Stimulated activated CD8-positive, alpha-beta memory T cell treated with anti-CD3 and anti-CD28 coated beads, Interleukin-12 subunit alpha, Interleukin-12 subunit beta, amount 100 ng/mL, for 24 hours (primary cell): Measurements from ENCODE around the gene SLC39A10.

Experiments used
- DNase-seq: peaks from one replicate; pipeline ENCODE4 v3.0.0-alpha.2; 2020; ENCODE audit errors: extremely low read depth

SLC39A10 gene, protein sequence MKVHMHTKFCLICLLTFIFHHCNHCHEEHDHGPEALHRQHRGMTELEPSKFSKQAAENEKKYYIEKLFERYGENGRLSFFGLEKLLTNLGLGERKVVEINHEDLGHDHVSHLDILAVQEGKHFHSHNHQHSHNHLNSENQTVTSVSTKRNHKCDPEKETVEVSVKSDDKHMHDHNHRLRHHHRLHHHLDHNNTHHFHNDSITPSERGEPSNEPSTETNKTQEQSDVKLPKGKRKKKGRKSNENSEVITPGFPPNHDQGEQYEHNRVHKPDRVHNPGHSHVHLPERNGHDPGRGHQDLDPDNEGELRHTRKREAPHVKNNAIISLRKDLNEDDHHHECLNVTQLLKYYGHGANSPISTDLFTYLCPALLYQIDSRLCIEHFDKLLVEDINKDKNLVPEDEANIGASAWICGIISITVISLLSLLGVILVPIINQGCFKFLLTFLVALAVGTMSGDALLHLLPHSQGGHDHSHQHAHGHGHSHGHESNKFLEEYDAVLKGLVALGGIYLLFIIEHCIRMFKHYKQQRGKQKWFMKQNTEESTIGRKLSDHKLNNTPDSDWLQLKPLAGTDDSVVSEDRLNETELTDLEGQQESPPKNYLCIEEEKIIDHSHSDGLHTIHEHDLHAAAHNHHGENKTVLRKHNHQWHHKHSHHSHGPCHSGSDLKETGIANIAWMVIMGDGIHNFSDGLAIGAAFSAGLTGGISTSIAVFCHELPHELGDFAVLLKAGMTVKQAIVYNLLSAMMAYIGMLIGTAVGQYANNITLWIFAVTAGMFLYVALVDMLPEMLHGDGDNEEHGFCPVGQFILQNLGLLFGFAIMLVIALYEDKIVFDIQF

GRCh38 chr2:195656859-195657633, at the start of gene SLC39A10:
TSS of gene SLC39A10 (plus strand) at chr2:195657226. CDS start at chr2:195680043, 22,817 bp downstream.
- DNase-seq, result peak; percentile 88

DNA sequence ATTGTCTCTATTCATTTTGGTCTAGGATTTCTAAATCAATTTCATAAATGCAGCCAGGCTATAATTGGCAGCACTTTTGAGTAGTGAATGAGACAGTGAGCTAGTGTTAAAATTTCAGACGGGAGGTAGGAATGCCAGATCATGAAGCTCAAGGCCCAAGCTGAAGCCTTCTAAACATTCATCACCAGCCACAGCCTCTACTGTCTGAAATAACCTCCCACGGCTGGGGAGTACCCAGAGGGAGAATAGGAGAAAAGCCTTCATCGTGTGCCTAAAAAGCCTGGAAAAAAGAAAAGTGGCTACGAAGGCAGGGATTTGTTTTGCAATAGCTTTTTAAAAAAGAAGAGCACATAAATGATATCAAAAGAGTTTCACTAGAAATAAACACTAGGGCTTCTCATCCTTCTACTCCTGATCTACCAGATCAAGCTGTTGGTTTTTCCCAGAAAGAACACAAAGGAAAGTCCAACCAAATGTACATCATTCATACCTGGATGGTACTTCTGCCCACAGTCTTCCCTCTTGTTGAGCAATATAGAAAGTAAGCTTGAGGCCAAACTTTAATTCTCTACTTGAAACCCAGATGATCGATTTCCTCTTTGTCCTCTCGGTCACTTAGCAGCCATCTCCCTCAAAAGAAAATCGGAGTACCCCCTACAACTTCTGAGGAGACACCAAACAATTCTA, 48.1 kb upstream of the SLC39A10 start:
- no peak for DNase-seq

DNA sequence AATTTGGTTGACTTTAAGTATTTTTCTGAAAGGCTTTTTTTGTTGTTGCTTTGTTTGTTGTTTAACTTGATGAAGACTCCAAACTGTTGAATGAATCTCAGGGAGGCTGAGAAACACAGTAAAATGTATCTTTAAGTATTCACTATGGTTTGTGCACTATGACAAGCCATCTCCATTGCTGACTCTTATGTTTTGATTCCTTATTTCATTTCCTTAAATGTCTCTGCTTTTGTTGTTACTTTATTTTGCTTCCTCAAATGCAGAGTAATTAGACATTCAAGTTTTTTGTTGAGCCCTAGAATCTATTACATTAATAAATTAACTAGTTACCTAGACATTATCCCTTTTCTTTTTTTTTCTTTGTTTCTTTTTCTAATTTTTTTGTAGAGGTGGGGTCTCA, 46.3 kb upstream of the SLC39A10 start:
- DNase-seq, result no peak

DNA sequence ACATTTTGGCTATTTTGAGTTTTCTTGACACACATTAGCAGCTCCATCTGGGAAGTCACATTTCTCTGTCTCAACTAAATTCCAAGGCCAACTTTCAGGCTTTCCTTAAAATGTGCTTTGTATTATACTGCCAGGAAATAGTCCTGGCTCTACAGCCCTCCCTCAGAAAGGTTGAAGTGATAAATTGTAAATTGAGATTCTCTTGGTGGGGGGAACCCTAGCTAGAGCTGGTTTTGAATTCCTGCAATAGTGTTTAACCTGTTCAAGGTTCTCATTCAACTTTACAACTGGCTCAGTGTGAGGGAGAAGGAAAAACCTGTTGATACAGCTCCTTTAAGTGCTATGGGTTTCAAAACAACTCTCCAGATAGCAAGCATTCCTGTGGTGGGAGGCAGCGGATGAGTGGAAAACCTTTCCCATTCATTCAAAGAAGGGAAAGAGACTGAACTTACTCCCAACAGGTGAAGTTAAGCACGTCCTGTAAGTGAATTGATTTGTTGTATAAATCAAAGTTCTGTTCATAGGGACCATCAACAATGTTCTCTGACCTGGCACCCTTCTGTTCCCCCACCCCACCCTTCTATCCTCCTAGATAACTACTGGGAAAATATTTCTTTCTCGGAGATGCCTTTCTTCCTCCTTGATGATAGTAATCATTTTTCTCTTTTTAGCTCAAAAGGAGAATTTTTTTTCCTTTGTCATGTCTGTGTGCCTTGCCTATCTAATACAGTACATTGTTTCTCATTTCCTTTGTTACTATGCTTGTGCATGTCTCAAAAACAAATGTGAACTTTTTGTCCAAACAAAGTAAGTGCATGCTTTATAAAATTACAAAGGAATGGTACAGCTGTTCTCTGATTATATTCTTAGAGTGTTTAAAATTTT, 44.2 kb upstream of the SLC39A10 start:
- DNase-seq, result no peak

GRCh38 chr2:195613922-195614321, 43.1 kb upstream of the SLC39A10 start:
- DNase-seq, result no peak

GRCh38 chr2:195619590-195619989, 37.4 kb upstream of the SLC39A10 start:
- DNase-seq, result no peak

GRCh38 chr2:195620501-195620900, 36.5 kb upstream of the SLC39A10 start:
- DNase-seq, result no peak

DNA sequence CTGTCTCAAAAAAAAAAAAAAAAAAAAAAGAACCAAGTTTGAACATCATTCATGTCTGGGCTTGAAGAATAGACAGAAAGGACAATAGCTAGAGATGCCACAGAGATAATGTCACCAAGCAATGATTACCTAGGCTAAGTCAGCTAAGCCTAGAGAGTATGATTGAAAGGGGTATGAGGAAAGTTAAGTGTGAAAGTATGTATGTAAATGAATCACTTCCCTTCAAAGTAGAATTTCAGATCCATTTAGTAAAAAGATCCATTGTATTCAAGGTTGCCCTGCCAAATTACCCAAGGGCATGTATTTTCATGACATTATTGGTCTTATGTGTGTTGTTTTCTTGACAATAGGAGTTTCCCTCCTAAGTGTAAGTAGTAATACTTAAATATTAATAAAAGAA, 34.1 kb upstream of the SLC39A10 start:
- no peak for DNase-seq

GRCh38 chr2:195626507-195626906, 30.5 kb upstream of the SLC39A10 start:
- no peak for DNase-seq

- DNase-seq, result no peak
Measured at GRCh38 chr2:195628666-195629065, 28.4 kb upstream of the SLC39A10 start.

DNA sequence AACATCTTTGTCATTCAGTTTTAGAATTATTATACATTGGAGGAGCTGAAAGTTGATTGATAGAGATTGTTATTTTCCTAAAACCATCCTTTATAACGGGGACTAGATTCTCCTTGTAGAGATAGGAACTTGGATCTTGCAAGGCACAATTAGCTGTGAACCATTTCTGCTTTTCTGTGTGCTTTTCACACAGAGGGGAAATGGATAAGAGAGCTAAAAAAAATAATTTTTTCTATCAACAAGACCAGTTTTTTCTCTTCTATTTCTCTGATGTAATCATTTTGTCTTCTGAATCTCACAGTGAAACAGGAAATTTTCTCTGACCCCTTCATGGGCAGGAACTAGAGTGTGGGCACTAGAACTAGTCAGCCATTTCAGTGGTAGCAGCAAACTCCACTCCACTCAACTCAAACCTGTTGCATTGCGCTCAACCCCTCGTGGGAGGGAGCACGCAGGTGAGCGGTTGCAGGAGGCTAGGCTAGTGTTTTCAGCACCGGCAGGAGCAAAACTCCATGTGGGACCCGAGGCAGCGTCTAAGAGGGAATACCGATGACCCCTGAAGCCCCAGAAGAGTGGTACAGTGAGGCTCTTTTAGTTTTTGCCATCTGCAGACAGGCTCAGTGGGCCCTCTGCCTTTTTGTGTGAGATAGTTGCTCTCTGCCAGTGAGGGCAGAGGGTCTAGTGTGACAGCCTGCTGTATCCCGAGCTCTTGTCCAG, 24.0 kb upstream of the SLC39A10 start:
- no peak for DNase-seq

GRCh38 chr2:195633573-195633870, 23.5 kb upstream of the SLC39A10 start:
- no peak for DNase-seq

- DNase-seq, result no peak
Measured at GRCh38 chr2:195633974-195634373, 23.1 kb upstream of the SLC39A10 start.

- DNase-seq, result no peak
Measured at GRCh38 chr2:195636890-195637289, 20.1 kb upstream of the SLC39A10 start.

GRCh38 chr2:195638750-195639149, 18.3 kb upstream of the SLC39A10 start:
- DNase-seq, result no peak

- no peak for DNase-seq
Measured at GRCh38 chr2:195639238-195639858, 17.7 kb upstream of the SLC39A10 start.

- DNase-seq, result no peak
Measured at GRCh38 chr2:195639959-195640358, 17.1 kb upstream of the SLC39A10 start.

GRCh38 chr2:195642027-195642678, 14.9 kb upstream of the SLC39A10 start:
- no peak for DNase-seq

GRCh38 chr2:195642679-195643068, 14.4 kb upstream of the SLC39A10 start:
- no peak for DNase-seq
